ENCODE results near the gene PLPP4.
A peak's percentile ranks its signal among the peaks of the same experiment; 100 is the strongest.

The PLPP4 gene

DNA sequence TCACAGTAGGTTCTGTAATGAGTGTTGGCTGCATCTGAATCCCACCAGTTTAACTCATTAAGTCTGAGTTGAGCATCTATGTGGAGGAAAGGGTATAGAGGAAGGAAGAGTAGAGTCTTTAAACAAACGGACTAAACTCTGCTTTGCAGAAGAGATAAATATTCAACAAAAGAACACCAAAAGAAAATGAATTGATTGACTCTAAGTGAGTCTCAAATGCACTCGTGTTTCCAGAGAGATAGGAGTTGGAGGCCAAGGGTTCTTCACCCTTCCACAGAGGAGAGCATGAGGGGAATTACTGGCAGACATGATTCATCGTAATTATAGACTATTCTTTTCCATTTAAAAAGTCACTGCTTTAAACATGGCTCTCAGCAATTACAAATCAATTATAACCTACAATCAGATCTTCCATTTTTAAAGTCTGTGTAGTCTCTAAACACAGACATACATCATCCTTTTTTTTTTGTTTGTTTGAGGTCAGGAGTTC is 56.3 kb downstream of the PLPP4 start:
- TF ChIP-seq, protein P1, sequence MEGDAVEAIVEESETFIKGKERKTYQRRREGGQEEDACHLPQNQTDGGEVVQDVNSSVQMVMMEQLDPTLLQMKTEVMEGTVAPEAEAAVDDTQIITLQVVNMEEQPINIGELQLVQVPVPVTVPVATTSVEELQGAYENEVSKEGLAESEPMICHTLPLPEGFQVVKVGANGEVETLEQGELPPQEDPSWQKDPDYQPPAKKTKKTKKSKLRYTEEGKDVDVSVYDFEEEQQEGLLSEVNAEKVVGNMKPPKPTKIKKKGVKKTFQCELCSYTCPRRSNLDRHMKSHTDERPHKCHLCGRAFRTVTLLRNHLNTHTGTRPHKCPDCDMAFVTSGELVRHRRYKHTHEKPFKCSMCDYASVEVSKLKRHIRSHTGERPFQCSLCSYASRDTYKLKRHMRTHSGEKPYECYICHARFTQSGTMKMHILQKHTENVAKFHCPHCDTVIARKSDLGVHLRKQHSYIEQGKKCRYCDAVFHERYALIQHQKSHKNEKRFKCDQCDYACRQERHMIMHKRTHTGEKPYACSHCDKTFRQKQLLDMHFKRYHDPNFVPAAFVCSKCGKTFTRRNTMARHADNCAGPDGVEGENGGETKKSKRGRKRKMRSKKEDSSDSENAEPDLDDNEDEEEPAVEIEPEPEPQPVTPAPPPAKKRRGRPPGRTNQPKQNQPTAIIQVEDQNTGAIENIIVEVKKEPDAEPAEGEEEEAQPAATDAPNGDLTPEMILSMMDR (IDR thresholded peaks at IDR 0.05; ENCODE audit: low read depth, low read length, missing control alignments): no peak
- in situ Hi-C loops (cut with HindIII; ENCODE audit: low pct_ligation_motif_present, low sequenced_read_pairs): no loop called here
- DNase-seq: no peak
- Histone ChIP-seq H3K4me3 (ENCODE audit: low read depth, low read length) (no peak overlapping the region), H3K27me3 (replicated peaks) (no peaks in the 10 kb centered on the region), H3K27ac (no peak overlapping the region), H3K36me3 (replicated peaks) (no peaks in the 10 kb centered on the region)

DNA sequence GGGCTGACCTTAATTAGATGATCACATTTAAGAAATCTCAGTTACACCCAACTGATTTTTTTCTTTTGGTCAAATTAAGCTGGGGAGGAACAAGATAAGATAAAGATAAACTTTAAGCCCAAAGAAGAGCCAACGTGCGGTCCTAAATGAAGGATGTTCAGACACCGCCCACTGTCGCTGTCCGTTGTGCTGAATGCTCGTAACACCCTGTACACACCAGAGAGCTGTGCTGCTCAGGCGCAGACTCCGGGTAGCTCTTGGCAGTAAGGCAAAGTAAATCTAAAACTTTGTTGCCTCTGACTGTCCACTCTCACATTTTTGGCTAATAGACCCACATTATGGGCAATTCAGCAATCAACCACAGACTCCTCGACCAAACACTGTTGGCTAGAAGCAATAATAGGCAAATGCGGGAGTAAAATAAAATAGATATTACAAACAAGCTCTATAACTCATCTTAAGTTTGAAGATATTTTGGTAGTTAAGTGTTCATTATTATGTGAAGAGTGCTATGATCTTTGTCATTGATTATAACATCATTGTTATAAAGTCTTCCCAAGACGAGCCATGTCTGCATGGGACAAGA is 57.1 kb downstream of the PLPP4 start:
- Histone ChIP-seq H3K36me3 (replicated peaks) (no peaks in the 10 kb centered on the region), H3K4me3 (ENCODE audit: low read depth, low read length) (no peak overlapping the region), H3K27ac (no peak overlapping the region), H3K27me3 (replicated peaks) (no peaks in the 10 kb centered on the region)
- in situ Hi-C loops (cut with HindIII; ENCODE audit: low pct_ligation_motif_present, low sequenced_read_pairs): no loop called here
- peak; percentile 25 for DNase-seq
- TF ChIP-seq, protein P1 (IDR thresholded peaks at IDR 0.05; ENCODE audit: low read depth, low read length, missing control alignments): no peak

DNA sequence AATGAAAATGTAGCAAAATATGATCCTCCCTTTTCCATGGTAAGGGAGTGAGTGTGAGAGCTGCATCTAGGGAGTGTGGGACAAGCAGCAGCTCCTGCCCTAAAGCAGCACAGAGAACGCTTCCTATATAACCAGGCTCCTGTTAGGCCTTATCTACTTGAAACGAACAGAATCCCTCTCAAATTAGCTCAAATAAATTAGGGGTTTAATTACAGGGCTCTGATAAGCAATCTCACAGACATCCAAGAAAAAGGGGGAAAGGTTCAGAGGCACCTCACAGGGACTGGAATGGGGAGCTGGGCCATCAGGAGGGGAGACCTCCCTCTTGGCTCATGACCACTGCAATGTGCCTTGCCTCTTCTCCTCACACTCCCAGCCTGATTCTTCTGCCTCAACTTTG is 57.9 kb downstream of the PLPP4 start:
- H3K4me3 ChIP-seq (ENCODE audit: low read depth, low read length): no peak overlapping the region
- no peaks in the 10 kb centered on the region for H3K27me3 ChIP-seq (replicated peaks)
- TF ChIP-seq, protein P1 (IDR thresholded peaks at IDR 0.05; ENCODE audit: low read depth, low read length, missing control alignments): no peak
- in situ Hi-C loops (cut with HindIII; ENCODE audit: low pct_ligation_motif_present, low sequenced_read_pairs): no loop called here
- no peaks in the 10 kb centered on the region for H3K36me3 ChIP-seq (replicated peaks)
- H3K27ac ChIP-seq: no peak overlapping the region
- DNase-seq: no peak

DNA sequence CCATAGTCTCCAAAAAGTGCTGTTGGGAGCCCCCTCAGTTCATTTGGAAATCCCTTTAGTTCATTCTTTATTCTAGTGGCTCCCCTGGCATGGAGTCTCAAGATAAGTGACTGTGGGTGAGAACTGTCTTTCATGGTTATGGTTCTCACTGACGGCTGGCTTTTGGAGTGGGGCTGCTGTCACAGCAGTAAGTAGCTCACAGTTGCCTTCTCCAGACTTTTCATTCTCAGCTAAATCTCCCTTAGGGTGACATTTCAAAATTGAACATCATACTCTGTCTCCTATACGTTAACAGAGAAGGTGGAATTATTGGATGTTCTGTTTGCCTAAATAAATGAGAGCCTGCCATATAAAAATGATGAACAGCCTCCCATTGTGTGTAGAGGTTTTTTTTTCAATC is 58.7 kb downstream of the PLPP4 start:
- in situ Hi-C loops (cut with HindIII; ENCODE audit: low pct_ligation_motif_present, low sequenced_read_pairs): no loop called here
- DNase-seq: no peak
- Histone ChIP-seq H3K27me3 (replicated peaks) (no peaks in the 10 kb centered on the region), H3K27ac (no peak overlapping the region), H3K36me3 (replicated peaks) (no peaks in the 10 kb centered on the region), H3K4me3 (ENCODE audit: low read depth, low read length) (no peak overlapping the region)
- TF ChIP-seq, protein P1 (IDR thresholded peaks at IDR 0.05; ENCODE audit: low read depth, low read length, missing control alignments): no peak

DNA sequence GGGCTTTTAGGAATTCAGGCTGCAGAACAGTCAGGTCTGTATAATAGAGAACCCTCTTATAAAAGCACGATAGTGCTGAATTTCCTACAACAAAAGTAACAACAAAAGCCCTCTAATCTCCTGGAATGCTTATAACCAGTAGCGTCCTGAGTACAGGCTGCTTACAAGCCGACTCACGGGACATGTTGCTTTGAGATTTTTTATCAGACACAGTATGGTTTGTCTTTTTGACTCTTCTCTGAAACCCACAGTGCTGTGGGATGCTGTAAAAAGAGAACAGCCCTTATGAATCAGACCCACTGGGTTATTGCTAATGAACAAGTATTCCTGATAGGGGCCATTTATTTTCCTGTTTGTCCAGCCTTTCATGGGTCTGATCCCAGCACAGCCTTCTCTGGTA is 59.4 kb downstream of the PLPP4 start:
- no peak for DNase-seq
- Histone ChIP-seq H3K4me3 (ENCODE audit: low read depth, low read length) (no peak overlapping the region), H3K36me3 (replicated peaks) (no peaks in the 10 kb centered on the region), H3K27me3 (replicated peaks) (no peaks in the 10 kb centered on the region), H3K27ac (no peak overlapping the region)
- in situ Hi-C loops (cut with HindIII; ENCODE audit: low pct_ligation_motif_present, low sequenced_read_pairs): no loop called here
- TF ChIP-seq, protein P1 (IDR thresholded peaks at IDR 0.05; ENCODE audit: low read depth, low read length, missing control alignments): no peak

DNA sequence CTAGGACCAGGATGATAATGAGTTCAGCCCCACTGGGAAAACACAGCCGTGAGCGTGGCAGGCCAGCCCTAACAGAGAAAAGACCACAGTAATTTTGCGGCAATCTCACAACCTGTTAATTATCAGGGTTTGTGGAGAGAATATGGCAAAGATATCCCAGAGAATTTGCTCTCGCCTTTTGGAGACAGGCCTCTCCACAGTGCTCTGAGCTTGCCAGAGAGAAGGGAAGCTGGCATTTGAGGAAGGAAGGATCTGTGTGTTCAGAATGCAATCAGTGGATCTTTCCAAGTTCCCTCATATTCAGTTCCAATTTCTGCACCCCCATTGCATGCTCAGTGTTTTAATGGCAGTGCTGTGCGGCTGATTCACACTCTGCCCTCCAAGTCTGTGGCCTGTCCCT is 60.2 kb downstream of the PLPP4 start:
- Histone ChIP-seq H3K36me3 (replicated peaks) (no peaks in the 10 kb centered on the region), H3K27me3 (replicated peaks) (no peaks in the 10 kb centered on the region), H3K27ac (no peak overlapping the region), H3K4me3 (ENCODE audit: low read depth, low read length) (no peak overlapping the region)
- in situ Hi-C loops (cut with HindIII; ENCODE audit: low pct_ligation_motif_present, low sequenced_read_pairs): no loop called here
- no peak for DNase-seq
- TF ChIP-seq, protein P1 (IDR thresholded peaks at IDR 0.05; ENCODE audit: low read depth, low read length, missing control alignments): no peak
